GM12878 (cell line): ENCODE data around the gene IFNAR1.

ENCODE experiments used
- POLR2A ChIP-seq: IDR thresholded peaks from 2 replicates; pipeline ENCODE4 v1.6.1; 2011; ENCODE audit warnings: low read depth, mild to moderate bottlenecking, low read length
- POLR2AphosphoS5 ChIP-seq: IDR thresholded peaks from 2 replicates; pipeline ENCODE4 v1.6.1; 2011; ENCODE audit warnings: mild to moderate bottlenecking, low read length, inconsistent platforms
- TF ChIP-seq, protein P1 (sequence below), 3 experiments: IDR thresholded peaks in 2 of 3; conservative IDR thresholded peaks in 1 of 3; 2 replicates each; pipeline ENCODE4 v1.5.1; 2011; ENCODE audit warnings: low read depth in 3 of 3, low read length in 3 of 3, mild to moderate bottlenecking in 3 of 3, control low read depth in 2 of 3, moderate library complexity in 2 of 3, inconsistent platforms in 1 of 3, mixed read lengths in 1 of 3; ENCODE audit not compliant: control insufficient read depth in 2 of 3, insufficient read depth in 1 of 3; ENCODE audit errors: extremely low read depth in 1 of 3
- TF ChIP-seq, protein P2 (sequence below): IDR thresholded peaks from 2 replicates; pipeline ENCODE4 v1.6.1; 2011; ENCODE audit warnings: low read depth, mild to moderate bottlenecking, low read length, moderate library complexity, borderline replicate concordance; ENCODE audit errors: extremely low read depth

DNA sequence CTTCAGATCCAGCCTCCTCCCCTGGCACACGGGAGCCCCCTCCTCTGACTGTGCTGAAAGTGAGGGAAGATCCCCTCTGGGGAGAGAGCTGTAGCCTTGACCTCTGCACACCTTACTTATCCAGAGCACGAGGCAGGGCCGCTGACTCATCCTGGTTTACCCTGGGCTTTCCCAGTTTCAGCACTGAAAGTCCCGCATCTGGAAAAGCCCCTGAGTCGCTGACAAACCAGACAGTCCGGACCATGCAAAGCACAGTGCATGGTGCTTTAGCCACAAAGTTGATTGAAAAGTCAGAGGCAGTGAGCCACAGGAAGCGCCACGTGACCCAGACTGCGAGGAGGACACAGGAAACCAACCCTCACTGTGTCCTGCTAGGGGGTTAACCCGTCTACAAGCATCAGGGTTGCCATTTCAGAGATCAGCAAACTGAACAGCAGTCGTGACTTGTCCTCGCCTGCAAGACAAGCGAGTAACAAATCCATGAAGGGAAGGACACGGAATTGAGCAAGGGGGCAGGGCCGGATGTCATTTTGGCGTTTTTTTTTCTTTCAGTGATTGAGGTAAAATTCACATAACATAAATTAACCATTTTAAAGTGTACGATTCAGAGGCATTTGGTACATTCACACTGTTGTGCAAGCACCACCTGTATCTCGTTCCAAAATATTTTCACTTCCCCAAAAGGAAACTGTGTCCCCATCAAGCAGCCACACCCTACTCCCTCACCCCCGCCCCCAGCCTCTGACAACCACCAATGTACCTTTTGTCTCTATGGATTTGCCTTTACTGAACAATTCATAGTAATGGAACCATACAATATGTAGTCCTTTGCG lies 58.5 kb downstream of the IFNAR1 start:
- peak; percentile 94 for TF ChIP-seq POLR2AphosphoS5
- TF ChIP-seq, protein P1, sequence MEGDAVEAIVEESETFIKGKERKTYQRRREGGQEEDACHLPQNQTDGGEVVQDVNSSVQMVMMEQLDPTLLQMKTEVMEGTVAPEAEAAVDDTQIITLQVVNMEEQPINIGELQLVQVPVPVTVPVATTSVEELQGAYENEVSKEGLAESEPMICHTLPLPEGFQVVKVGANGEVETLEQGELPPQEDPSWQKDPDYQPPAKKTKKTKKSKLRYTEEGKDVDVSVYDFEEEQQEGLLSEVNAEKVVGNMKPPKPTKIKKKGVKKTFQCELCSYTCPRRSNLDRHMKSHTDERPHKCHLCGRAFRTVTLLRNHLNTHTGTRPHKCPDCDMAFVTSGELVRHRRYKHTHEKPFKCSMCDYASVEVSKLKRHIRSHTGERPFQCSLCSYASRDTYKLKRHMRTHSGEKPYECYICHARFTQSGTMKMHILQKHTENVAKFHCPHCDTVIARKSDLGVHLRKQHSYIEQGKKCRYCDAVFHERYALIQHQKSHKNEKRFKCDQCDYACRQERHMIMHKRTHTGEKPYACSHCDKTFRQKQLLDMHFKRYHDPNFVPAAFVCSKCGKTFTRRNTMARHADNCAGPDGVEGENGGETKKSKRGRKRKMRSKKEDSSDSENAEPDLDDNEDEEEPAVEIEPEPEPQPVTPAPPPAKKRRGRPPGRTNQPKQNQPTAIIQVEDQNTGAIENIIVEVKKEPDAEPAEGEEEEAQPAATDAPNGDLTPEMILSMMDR (IDR thresholded peaks at IDR 0.05 in 2 of 3, conservative IDR thresholded peaks at IDR 0.05 in 1 of 3; ENCODE audit: control insufficient read depth in 2 of 3, extremely low read depth in 1 of 3, insufficient read depth in 1 of 3, low read depth in 3 of 3, low read length in 3 of 3), result no peak
- TF ChIP-seq, protein P2, sequence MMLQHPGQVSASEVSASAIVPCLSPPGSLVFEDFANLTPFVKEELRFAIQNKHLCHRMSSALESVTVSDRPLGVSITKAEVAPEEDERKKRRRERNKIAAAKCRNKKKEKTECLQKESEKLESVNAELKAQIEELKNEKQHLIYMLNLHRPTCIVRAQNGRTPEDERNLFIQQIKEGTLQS, result peak; percentile 61; the same call in 1 of the 2 replicates
- peak; percentile 86 for TF ChIP-seq POLR2A
